GM12878 (cell line): ENCODE measurements around the gene TMEM214. TPM values are rescaled to one million over a fixed set of nuclear protein-coding genes. Genes with fewer than 3 reads are reported as not detected.

Experiments
- ATAC-seq: fragments of 200-7000 bp; cut with Tn5 transposase; 3 replicates; pipeline ENCODE4 v1.9.1; 2020; ENCODE audit warnings: mild to moderate bottlenecking, moderate library complexity
- BruUV-seq: library from RNA; stranded (reverse); fragments of 400-500 nt; replicated peaks from 2 replicates; lab custom pipeline; 2021; lab: Mats Ljungman, UMichigan
- CTCF ChIA-PET: fragments of 300-600 bp; sonication (Branson Sonifier 250); formaldehyde crosslinking; extraction: SDS; loops from one replicate; lab custom pipeline; 2021; ENCODE audit warnings: inconsistent platforms; lab: Yijun Ruan, JAX
- POLR2A ChIA-PET: fragments of 350-600 bp; formaldehyde crosslinking; extraction: SDS; loops from one replicate; lab custom pipeline; 2021; ENCODE audit warnings: inconsistent platforms; lab: Charles Lee
- RAD21 ChIA-PET: fragments of 300-600 bp; sonication (Branson Sonifier 250); formaldehyde crosslinking; loops from one replicate; lab custom pipeline; 2023; ENCODE audit warnings: antibody characterized with exemption; ENCODE audit not compliant: unreplicated experiment; lab: Charles Lee
- SMC1A ChIA-PET: fragments of 300-600 bp; sonication (Branson Sonifier 250); formaldehyde crosslinking; loops from one replicate; lab custom pipeline; 2023; ENCODE audit not compliant: unreplicated experiment, uncharacterized antibody; lab: Charles Lee
- DNase-seq: peaks from one replicate; pipeline ENCODE4 v3.0.0-alpha.2; 2011; ENCODE audit warnings: low read depth, low spot score
- FAIRE-seq: peaks from 3 replicates; lab custom pipeline; 2011; peaks lifted over from hg19 to GRCh38; lab: Jason Lieb, UNC
- H2AFZ ChIP-seq: 2 replicates; pipeline ENCODE4 v1.6.0; 2011; ENCODE audit warnings: low read depth, low read length, control low read depth; ENCODE audit not compliant: control insufficient read depth
- H3K27ac ChIP-seq: 2 replicates; pipeline ENCODE4 v1.5.1; 2011; ENCODE audit warnings: control low read depth; ENCODE audit not compliant: control insufficient read depth, insufficient read depth
- H3K27me3 ChIP-seq, 2 experiments: replicated peaks in 1 of 2; 2 replicates each; pipeline versions ENCODE4 v1.6.0 to v1.6.1; 2011; ENCODE audit warnings: low read length in 1 of 2; ENCODE audit not compliant: control insufficient read depth in 2 of 2, insufficient read depth in 2 of 2
- H3K36me3 ChIP-seq, 2 experiments: 2 replicates each; pipeline ENCODE4 v1.5.1; 2011; ENCODE audit warnings: low read length in 1 of 2; ENCODE audit not compliant: control insufficient read depth in 2 of 2, insufficient read depth in 2 of 2
- H3K4me1 ChIP-seq: 2 replicates; pipeline ENCODE4 v1.6.1; 2011; ENCODE audit warnings: mild to moderate bottlenecking, low read length, moderate library complexity, mixed read lengths; ENCODE audit not compliant: control insufficient read depth, insufficient read depth
- H3K4me2 ChIP-seq: 2 replicates; pipeline ENCODE4 v1.6.0; 2011; ENCODE audit warnings: control low read depth; ENCODE audit not compliant: control insufficient read depth, insufficient read depth
- H3K4me3 ChIP-seq: fragments of 200-600 bp; sonication (generic); 2 replicates; pipeline ENCODE4 v1.5.1; 2016
- H3K79me2 ChIP-seq: 2 replicates; pipeline ENCODE4 v1.6.0; 2011; ENCODE audit warnings: low read length; ENCODE audit not compliant: control insufficient read depth, insufficient read depth
- H3K9ac ChIP-seq: 2 replicates; pipeline ENCODE4 v1.8.0; 2011; ENCODE audit warnings: low read length, control low read depth, mixed read lengths; ENCODE audit not compliant: control insufficient read depth, insufficient read depth
- H3K9me3 ChIP-seq: replicated peaks from 3 replicates; pipeline ENCODE4 v1.5.1; 2011; ENCODE audit warnings: mild to moderate bottlenecking, low read length; ENCODE audit not compliant: control insufficient read depth, insufficient read depth
- H4K20me1 ChIP-seq: 2 replicates; pipeline ENCODE4 v1.6.0; 2011; ENCODE audit not compliant: control insufficient read depth, insufficient read depth
- HDAC6 ChIP-seq: fragments of 200-600 bp; sonication (generic); IDR thresholded peaks from one replicate; pipeline ENCODE4 v1.8.0; 2017; ENCODE audit warnings: antibody characterized with exemption; ENCODE audit not compliant: unreplicated experiment
- PML ChIP-seq: IDR thresholded peaks from 2 replicates; pipeline ENCODE4 v1.6.1; 2012; ENCODE audit warnings: low read length, inconsistent platforms
- YY1 ChIP-seq: IDR thresholded peaks from 2 replicates; pipeline ENCODE4 v1.6.1; 2011; ENCODE audit warnings: low read depth, mild to moderate bottlenecking, low read length
- WGBS: methylation state at CpG from one replicate; pipeline ENCODE4 v1.1.6; 2016; ENCODE audit warnings: low lambda C conversion rate; ENCODE audit not compliant: insufficient replicate concordance, insufficient coverage; ENCODE audit errors: missing lambda C conversion rate; 5-methylcytosine and 5-hydroxymethylcytosine counted together
- in situ Hi-C: fragments of 300-500 bp; cut with MboI; formaldehyde crosslinking; loops from 9 replicates; pipeline ENCODE4 v1.14.3; 2018; ENCODE audit warnings: mixed read lengths
- intact Hi-C: fragments of 100-400 bp; cut with micrococcal nuclease; formaldehyde crosslinking; loops from one replicate; pipeline ENCODE4 v1.14.2; 2022; ENCODE audit not compliant: unreplicated experiment
- polyA plus RNA-seq, 11 experiments: library from polyadenylated mRNA; depleted of rRNA in 4 of 11; unstranded in 6 of 11; stranded (reverse) in 5 of 11; fragments of >200 nt; fragmentation: Nextera tagmentation in 4 of 11; fragmentation: Illumina TruSeq in 1 of 11; extraction: Ambion mirVana in 4 of 11; extraction: Trizol in 1 of 11; gene quantifications; 1 replicate in 1 of 11; 2 replicates in 10 of 11; pipeline versions ENCODE4 v1.2.1 to v1.2.3, GENCODE V29; 2011 to 2016; ENCODE audit warnings: inconsistent platforms in 2 of 11, missing spikeins in 2 of 11, low read depth in 1 of 11
- total RNA-seq, 4 experiments: library from RNA; depleted of rRNA in 3 of 4; stranded (reverse); fragments of >200 nt in 3 of 4; fragmentation: Illumina TruSeq in 1 of 4; extraction: Trizol in 1 of 4; gene quantifications; 2 replicates each; pipeline versions ENCODE4 v1.2.1 to v1.2.3, GENCODE V29; 2013 to 2021

The TMEM214 gene
- total and polyA plus RNA-seq, 10 of the 15 experiments (the other 5 are each of a cell fraction or from before 2014, with no cell fraction given): 10.4 to 79.2 (median 45.0) TPM

GRCh38 chr2:27088634-27089033 lies 55.9 kb downstream of the TMEM214 start:
- H2AFZ ChIP-seq: no peak overlapping the region
- no peak overlapping the region for H3K4me3 ChIP-seq
- no peaks in the 10 kb centered on the region for H3K36me3 ChIP-seq
- SMC1A ChIA-PET: interaction anchor here (1.9 kb wide), 1 partner anchor 9 kb away, joined by 8 read pairs; no protein-coding TSS in a partner anchor
- no peak overlapping the region for H3K9ac ChIP-seq
- no TSS peak for BruUV-seq
- TF ChIP-seq YY1 (no peak), PML (no peak)
- no peak overlapping the region for H3K27ac ChIP-seq
- H3K27me3 ChIP-seq: no peaks in the 10 kb centered on the region
- no peak for DNase-seq
- no peaks in the 10 kb centered on the region for H3K79me2 ChIP-seq
- FAIRE-seq: no peak
- RAD21 ChIA-PET: interaction anchor here (1.0 to 2.2 kb wide), 4 partner anchors 35 to 192 kb away, joined by 3 to 14 read pairs (median 3); partner anchors contain the start of gene ABHD1
- CTCF ChIA-PET: interaction anchor here (1.1 to 8.6 kb wide), 4 partner anchors 14 to 215 kb away, joined by 8 to 85 read pairs (median 16); no protein-coding TSS in a partner anchor
- H3K4me1 ChIP-seq: peaks cover 11% of the 10 kb centered on the region; the same call in 1 of the 2 replicates
- 60% methylated on average over 6 of the region's 6 CpGs for WGBS
- no peak for ATAC-seq
- no peak overlapping the region for H3K4me2 ChIP-seq
- POLR2A ChIA-PET: no interaction called here
- no peaks in the 10 kb centered on the region for H4K20me1 ChIP-seq
- intact Hi-C loops (no loop called here), in situ Hi-C loops (loop anchor here (10.0 kb wide), 1 partner anchor 124 kb away; no protein-coding TSS in a partner anchor)
- H3K9me3 ChIP-seq: no peaks in the 10 kb centered on the region

GRCh38 chr2:27089111-27089954 lies 56.6 kb downstream of the TMEM214 start:
- TF ChIP-seq HDAC6: no peak
- H3K36me3 ChIP-seq: no peaks in the 10 kb centered on the region
- SMC1A ChIA-PET: interaction anchor here (1.1 kb wide), 1 partner anchor 46 kb away, joined by 3 read pairs; no protein-coding TSS in a partner anchor
- DNase-seq (no peak), FAIRE-seq (no peak), ATAC-seq (no peak)
- no peak overlapping the region for H3K27ac ChIP-seq
- H4K20me1 ChIP-seq: no peaks in the 10 kb centered on the region
- no peaks in the 10 kb centered on the region for H3K27me3 ChIP-seq
- RAD21 ChIA-PET: interaction anchor here (1.2 kb wide), 2 partner anchors 102 to 130 kb away, joined by 3 read pairs; no protein-coding TSS in a partner anchor
- POLR2A ChIA-PET: interaction anchor here (0.6 to 0.7 kb wide), 2 partner anchors 122 to 183 kb away, joined by 3 to 8 read pairs; no protein-coding TSS in a partner anchor
- intact Hi-C loops: no loop called here
- H3K4me1 ChIP-seq: peaks cover 11% of the 10 kb centered on the region; the same call in 1 of the 2 replicates
- no peak overlapping the region for H3K9ac ChIP-seq
- BruUV-seq: no TSS peak
- no peak overlapping the region for H3K4me3 ChIP-seq
- no peak overlapping the region for H3K4me2 ChIP-seq
- in situ Hi-C loops: loop anchor here (10.0 kb wide), 1 partner anchor 125 kb away; no protein-coding TSS in a partner anchor
- H2AFZ ChIP-seq: no peak overlapping the region
- 61% methylated on average over 14 of the region's 14 CpGs for WGBS
- CTCF ChIA-PET: interaction anchor here (2.1 kb wide), 1 partner anchor 80 kb away, joined by 6 read pairs; no protein-coding TSS in a partner anchor
- H3K9me3 ChIP-seq: no peaks in the 10 kb centered on the region
- no peaks in the 10 kb centered on the region for H3K79me2 ChIP-seq

Other genes with a start within 250 kb of the TMEM214 start
Only the 7 nearest of the 18 such genes appear.
- gene MAPRE3, start 62.3 kb upstream of the TMEM214 start, total RNA-seq (2014; rRNA removed): 0.16 and 0.73 TPM in 2 replicates
- gene MAPRE3, start 62.3 kb upstream of the TMEM214 start, total RNA-seq (2014; rRNA removed; fragmentation: Illumina TruSeq; extraction: Trizol): 0.27 and 0.32 TPM in 2 replicates
- 0.61 and 0.67 TPM in 2 replicates for gene MAPRE3, start 62.3 kb upstream of the TMEM214 start, total RNA-seq (2021)
- gene MAPRE3, start 62.3 kb upstream of the TMEM214 start, polyA plus RNA-seq (2011; rRNA removed): 0.75 and 0.86 TPM in 2 replicates
- gene MAPRE3, start 62.3 kb upstream of the TMEM214 start, polyA plus RNA-seq (2014; fragmentation: Illumina TruSeq; extraction: Trizol): 0.35 and 0.81 TPM in 2 replicates
- under 1 TPM in 1 of 2 experiments, not detected in 1; 0.03 TPM for gene MAPRE3, start 62.3 kb upstream of the TMEM214 start, polyA plus RNA-seq (2014; fragmentation: Nextera tagmentation; extraction: Ambion mirVana)
- 1.3 and 1.4 TPM in 2 replicates for gene MAPRE3, start 62.3 kb upstream of the TMEM214 start, polyA plus RNA-seq (2014; rRNA removed)
- 1 to 10 TPM in 1 of 2 experiments, under 1 TPM in 1; 0.66 to 1.1 TPM for gene MAPRE3, start 62.3 kb upstream of the TMEM214 start, polyA plus RNA-seq (2016; fragmentation: Nextera tagmentation; extraction: Ambion mirVana)
- gene AGBL5, start 18.7 kb downstream of the TMEM214 start, total RNA-seq (2014; rRNA removed): 15.2 and 15.4 TPM in 2 replicates
- gene AGBL5, start 18.7 kb downstream of the TMEM214 start, total RNA-seq (2014; rRNA removed; fragmentation: Illumina TruSeq; extraction: Trizol): 14.0 and 14.1 TPM in 2 replicates
- 19.5 and 23.7 TPM in 2 replicates for gene AGBL5, start 18.7 kb downstream of the TMEM214 start, total RNA-seq (2021)
- gene AGBL5, start 18.7 kb downstream of the TMEM214 start, polyA plus RNA-seq (2011; rRNA removed): 24.9 and 28.5 TPM in 2 replicates
- 20.7 and 23.9 TPM in 2 replicates for gene AGBL5, start 18.7 kb downstream of the TMEM214 start, polyA plus RNA-seq (2014; fragmentation: Illumina TruSeq; extraction: Trizol)
- 1 to 10 TPM; 1.9 to 3.2 TPM for gene AGBL5, start 18.7 kb downstream of the TMEM214 start, polyA plus RNA-seq (2014; fragmentation: Nextera tagmentation; extraction: Ambion mirVana)
- gene AGBL5, start 18.7 kb downstream of the TMEM214 start, polyA plus RNA-seq (2014; rRNA removed): 13.9 and 18.5 TPM in 2 replicates
- 10 to 100 TPM; 26.0 TPM for gene AGBL5, start 18.7 kb downstream of the TMEM214 start, polyA plus RNA-seq (2016; fragmentation: Nextera tagmentation; extraction: Ambion mirVana)
- gene OST4, start 38.7 kb downstream of the TMEM214 start, total RNA-seq (2014; rRNA removed): 340 and 392 TPM in 2 replicates
- gene OST4, start 38.7 kb downstream of the TMEM214 start, total RNA-seq (2014; rRNA removed; fragmentation: Illumina TruSeq; extraction: Trizol): 403 TPM in 2 replicates
- 270 and 278 TPM in 2 replicates for gene OST4, start 38.7 kb downstream of the TMEM214 start, total RNA-seq (2021)
- 316 and 381 TPM in 2 replicates for gene OST4, start 38.7 kb downstream of the TMEM214 start, polyA plus RNA-seq (2011; rRNA removed)
- gene OST4, start 38.7 kb downstream of the TMEM214 start, polyA plus RNA-seq (2014; fragmentation: Illumina TruSeq; extraction: Trizol): 406 and 566 TPM in 2 replicates
- gene OST4, start 38.7 kb downstream of the TMEM214 start, polyA plus RNA-seq (2014; fragmentation: Nextera tagmentation; extraction: Ambion mirVana): 1,000 to 10,000 TPM; 1,505 to 1,543 TPM
- 418 and 479 TPM in 2 replicates for gene OST4, start 38.7 kb downstream of the TMEM214 start, polyA plus RNA-seq (2014; rRNA removed)
- 100 to 1,000 TPM; 786 to 858 TPM for gene OST4, start 38.7 kb downstream of the TMEM214 start, polyA plus RNA-seq (2016; fragmentation: Nextera tagmentation; extraction: Ambion mirVana)
- 1.7 and 2.3 TPM in 2 replicates for gene EMILIN1, start 45.6 kb downstream of the TMEM214 start, total RNA-seq (2014; rRNA removed)
- 0.18 TPM in 2 replicates for gene EMILIN1, start 45.6 kb downstream of the TMEM214 start, total RNA-seq (2014; rRNA removed; fragmentation: Illumina TruSeq; extraction: Trizol)
- 1.6 and 1.7 TPM in 2 replicates for gene EMILIN1, start 45.6 kb downstream of the TMEM214 start, total RNA-seq (2021)
- gene EMILIN1, start 45.6 kb downstream of the TMEM214 start, polyA plus RNA-seq (2011; rRNA removed): 0.26 and 0.38 TPM in 2 replicates
- 0.01 TPM in 1 of 2 replicates, not detected in the other for gene EMILIN1, start 45.6 kb downstream of the TMEM214 start, polyA plus RNA-seq (2014; fragmentation: Illumina TruSeq; extraction: Trizol)
- gene EMILIN1, start 45.6 kb downstream of the TMEM214 start, polyA plus RNA-seq (2014; fragmentation: Nextera tagmentation; extraction: Ambion mirVana): not detected
- gene EMILIN1, start 45.6 kb downstream of the TMEM214 start, polyA plus RNA-seq (2014; rRNA removed): 1.2 TPM in 2 replicates
- 1 to 10 TPM; 1.1 to 1.8 TPM for gene EMILIN1, start 45.6 kb downstream of the TMEM214 start, polyA plus RNA-seq (2016; fragmentation: Nextera tagmentation; extraction: Ambion mirVana)
- 4.8 and 5.4 TPM in 2 replicates for gene KHK, start 53.8 kb downstream of the TMEM214 start, total RNA-seq (2014; rRNA removed)
- 2.6 and 2.7 TPM in 2 replicates for gene KHK, start 53.8 kb downstream of the TMEM214 start, total RNA-seq (2014; rRNA removed; fragmentation: Illumina TruSeq; extraction: Trizol)
- 7.7 and 7.8 TPM in 2 replicates for gene KHK, start 53.8 kb downstream of the TMEM214 start, total RNA-seq (2021)
- gene KHK, start 53.8 kb downstream of the TMEM214 start, polyA plus RNA-seq (2011; rRNA removed): 2.2 and 2.6 TPM in 2 replicates
- gene KHK, start 53.8 kb downstream of the TMEM214 start, polyA plus RNA-seq (2014; fragmentation: Illumina TruSeq; extraction: Trizol): 1.5 and 3.6 TPM in 2 replicates
- gene KHK, start 53.8 kb downstream of the TMEM214 start, polyA plus RNA-seq (2014; fragmentation: Nextera tagmentation; extraction: Ambion mirVana): 1 to 10 TPM in 1 of 2 experiments, under 1 TPM in 1; 0.31 to 1.6 TPM
- 4.2 and 4.7 TPM in 2 replicates for gene KHK, start 53.8 kb downstream of the TMEM214 start, polyA plus RNA-seq (2014; rRNA removed)
- 10 to 100 TPM; 11.2 to 11.8 TPM for gene KHK, start 53.8 kb downstream of the TMEM214 start, polyA plus RNA-seq (2016; fragmentation: Nextera tagmentation; extraction: Ambion mirVana)
- not detected in 2 replicates for gene CGREF1, start 86.2 kb downstream of the TMEM214 start, total RNA-seq (2014; rRNA removed)
- gene CGREF1, start 86.2 kb downstream of the TMEM214 start, total RNA-seq (2014; rRNA removed; fragmentation: Illumina TruSeq; extraction: Trizol): not detected in 2 replicates
- gene CGREF1, start 86.2 kb downstream of the TMEM214 start, total RNA-seq (2021): 0.11 TPM in 1 of 2 replicates, not detected in the other
- 0.04 TPM in 1 of 2 replicates, not detected in the other for gene CGREF1, start 86.2 kb downstream of the TMEM214 start, polyA plus RNA-seq (2011; rRNA removed)
- gene CGREF1, start 86.2 kb downstream of the TMEM214 start, polyA plus RNA-seq (2014; fragmentation: Illumina TruSeq; extraction: Trizol): 0.06 TPM in 1 of 2 replicates, not detected in the other
- gene CGREF1, start 86.2 kb downstream of the TMEM214 start, polyA plus RNA-seq (2014; fragmentation: Nextera tagmentation; extraction: Ambion mirVana): not detected
- not detected in 2 replicates for gene CGREF1, start 86.2 kb downstream of the TMEM214 start, polyA plus RNA-seq (2014; rRNA removed)
- under 1 TPM in 1 of 2 experiments, not detected in 1; 0.21 TPM for gene CGREF1, start 86.2 kb downstream of the TMEM214 start, polyA plus RNA-seq (2016; fragmentation: Nextera tagmentation; extraction: Ambion mirVana)
- gene ABHD1, start 90.8 kb downstream of the TMEM214 start, total RNA-seq (2014; rRNA removed): not detected in 2 replicates
- gene ABHD1, start 90.8 kb downstream of the TMEM214 start, total RNA-seq (2014; rRNA removed; fragmentation: Illumina TruSeq; extraction: Trizol): 0.14 and 0.18 TPM in 2 replicates
- gene ABHD1, start 90.8 kb downstream of the TMEM214 start, total RNA-seq (2021): 0.29 TPM in 1 of 2 replicates, not detected in the other
- 0.14 TPM in 1 of 2 replicates, not detected in the other for gene ABHD1, start 90.8 kb downstream of the TMEM214 start, polyA plus RNA-seq (2011; rRNA removed)
- gene ABHD1, start 90.8 kb downstream of the TMEM214 start, polyA plus RNA-seq (2014; fragmentation: Illumina TruSeq; extraction: Trizol): 0.04 TPM in 1 of 2 replicates, not detected in the other
- gene ABHD1, start 90.8 kb downstream of the TMEM214 start, polyA plus RNA-seq (2014; fragmentation: Nextera tagmentation; extraction: Ambion mirVana): under 1 TPM; 0.16 to 0.35 TPM
- gene ABHD1, start 90.8 kb downstream of the TMEM214 start, polyA plus RNA-seq (2014; rRNA removed): 0.09 and 0.32 TPM in 2 replicates
- gene ABHD1, start 90.8 kb downstream of the TMEM214 start, polyA plus RNA-seq (2016; fragmentation: Nextera tagmentation; extraction: Ambion mirVana): under 1 TPM; 0.19 to 0.21 TPM